ENCODE data around the gene LSM14A.

DNA sequence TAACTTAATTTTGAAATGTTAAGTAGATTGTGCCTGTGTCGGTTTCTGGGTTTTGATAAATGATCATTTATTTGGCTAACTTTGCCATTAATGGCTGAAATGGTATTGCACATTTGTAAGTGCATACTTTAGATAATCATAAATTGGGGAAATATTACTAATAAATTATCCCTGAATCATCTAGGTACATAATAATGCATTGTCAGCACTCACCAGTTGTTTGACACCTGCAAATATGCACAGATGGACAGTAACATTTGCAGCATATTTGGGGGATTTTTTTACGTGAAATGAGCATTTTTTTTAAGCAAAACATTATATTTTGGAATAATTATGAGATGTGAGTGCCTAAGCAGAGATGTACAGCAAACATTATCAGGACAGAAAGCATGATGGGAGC is 41.0 kb downstream of the LSM14A start:
- TF ChIP-seq, protein P1, sequence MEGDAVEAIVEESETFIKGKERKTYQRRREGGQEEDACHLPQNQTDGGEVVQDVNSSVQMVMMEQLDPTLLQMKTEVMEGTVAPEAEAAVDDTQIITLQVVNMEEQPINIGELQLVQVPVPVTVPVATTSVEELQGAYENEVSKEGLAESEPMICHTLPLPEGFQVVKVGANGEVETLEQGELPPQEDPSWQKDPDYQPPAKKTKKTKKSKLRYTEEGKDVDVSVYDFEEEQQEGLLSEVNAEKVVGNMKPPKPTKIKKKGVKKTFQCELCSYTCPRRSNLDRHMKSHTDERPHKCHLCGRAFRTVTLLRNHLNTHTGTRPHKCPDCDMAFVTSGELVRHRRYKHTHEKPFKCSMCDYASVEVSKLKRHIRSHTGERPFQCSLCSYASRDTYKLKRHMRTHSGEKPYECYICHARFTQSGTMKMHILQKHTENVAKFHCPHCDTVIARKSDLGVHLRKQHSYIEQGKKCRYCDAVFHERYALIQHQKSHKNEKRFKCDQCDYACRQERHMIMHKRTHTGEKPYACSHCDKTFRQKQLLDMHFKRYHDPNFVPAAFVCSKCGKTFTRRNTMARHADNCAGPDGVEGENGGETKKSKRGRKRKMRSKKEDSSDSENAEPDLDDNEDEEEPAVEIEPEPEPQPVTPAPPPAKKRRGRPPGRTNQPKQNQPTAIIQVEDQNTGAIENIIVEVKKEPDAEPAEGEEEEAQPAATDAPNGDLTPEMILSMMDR (IDR thresholded peaks at IDR 0.05), result no peak
- no peak for TF ChIP-seq POLR2A (IDR thresholded peaks at IDR 0.05)

All from lower leg skin (tissue), 3 donors.